PFSK-1 (cell line): ENCODE measurements around the gene KRT5.

Experiments
- FOXP2 ChIP-seq: optimal IDR thresholded peaks from 2 replicates; pipeline ENCODE3; 2011; ENCODE audit warnings: borderline replicate concordance, control low read depth, inconsistent platforms; ENCODE audit not compliant: insufficient read depth; ENCODE audit errors: extremely low read length, extremely low read depth
- POLR2AphosphoS5 ChIP-seq: IDR thresholded peaks from 2 replicates; pipeline ENCODE4 v1.6.1; 2012; ENCODE audit warnings: low read depth, mild to moderate bottlenecking, control low read depth, low read length, moderate library complexity
- SIN3A ChIP-seq: IDR thresholded peaks from 2 replicates; pipeline ENCODE4 v1.6.1; 2012; ENCODE audit warnings: mild to moderate bottlenecking, low read length, moderate library complexity, borderline replicate concordance; ENCODE audit not compliant: insufficient read depth
- TAF1 ChIP-seq: IDR thresholded peaks from 2 replicates; pipeline ENCODE4 v1.6.1; 2012; ENCODE audit warnings: low read length, control low read depth, borderline replicate concordance; ENCODE audit not compliant: insufficient read depth
- TF ChIP-seq, protein P1 (sequence below), 2 experiments: IDR thresholded peaks; 2 replicates each; pipeline versions ENCODE4 v1.6.1 to v1.8.0; 2011 to 2012; ENCODE audit warnings: low read depth in 2 of 2, low read length in 2 of 2, control low read depth in 1 of 2, inconsistent platforms in 1 of 2, mild to moderate bottlenecking in 1 of 2, moderate library complexity in 1 of 2; ENCODE audit not compliant: insufficient read depth in 1 of 2

The KRT5 gene

DNA sequence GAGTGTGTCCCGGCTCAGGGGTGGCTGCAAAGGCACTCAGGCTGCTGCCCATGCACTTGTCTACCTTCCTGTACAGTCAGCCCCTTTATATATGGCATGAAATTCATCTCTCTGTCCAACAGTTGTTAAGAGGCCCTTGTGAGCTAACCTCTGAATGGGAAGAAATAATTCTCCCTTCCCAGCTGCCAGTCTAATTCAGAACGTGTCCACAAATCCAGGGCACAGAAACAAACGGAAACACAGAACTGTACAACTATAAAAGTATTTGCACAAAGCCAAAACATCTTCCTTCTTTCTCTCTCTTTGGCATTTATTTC lies 849 bp downstream of the KRT5 start:
- TF ChIP-seq, protein P1, sequence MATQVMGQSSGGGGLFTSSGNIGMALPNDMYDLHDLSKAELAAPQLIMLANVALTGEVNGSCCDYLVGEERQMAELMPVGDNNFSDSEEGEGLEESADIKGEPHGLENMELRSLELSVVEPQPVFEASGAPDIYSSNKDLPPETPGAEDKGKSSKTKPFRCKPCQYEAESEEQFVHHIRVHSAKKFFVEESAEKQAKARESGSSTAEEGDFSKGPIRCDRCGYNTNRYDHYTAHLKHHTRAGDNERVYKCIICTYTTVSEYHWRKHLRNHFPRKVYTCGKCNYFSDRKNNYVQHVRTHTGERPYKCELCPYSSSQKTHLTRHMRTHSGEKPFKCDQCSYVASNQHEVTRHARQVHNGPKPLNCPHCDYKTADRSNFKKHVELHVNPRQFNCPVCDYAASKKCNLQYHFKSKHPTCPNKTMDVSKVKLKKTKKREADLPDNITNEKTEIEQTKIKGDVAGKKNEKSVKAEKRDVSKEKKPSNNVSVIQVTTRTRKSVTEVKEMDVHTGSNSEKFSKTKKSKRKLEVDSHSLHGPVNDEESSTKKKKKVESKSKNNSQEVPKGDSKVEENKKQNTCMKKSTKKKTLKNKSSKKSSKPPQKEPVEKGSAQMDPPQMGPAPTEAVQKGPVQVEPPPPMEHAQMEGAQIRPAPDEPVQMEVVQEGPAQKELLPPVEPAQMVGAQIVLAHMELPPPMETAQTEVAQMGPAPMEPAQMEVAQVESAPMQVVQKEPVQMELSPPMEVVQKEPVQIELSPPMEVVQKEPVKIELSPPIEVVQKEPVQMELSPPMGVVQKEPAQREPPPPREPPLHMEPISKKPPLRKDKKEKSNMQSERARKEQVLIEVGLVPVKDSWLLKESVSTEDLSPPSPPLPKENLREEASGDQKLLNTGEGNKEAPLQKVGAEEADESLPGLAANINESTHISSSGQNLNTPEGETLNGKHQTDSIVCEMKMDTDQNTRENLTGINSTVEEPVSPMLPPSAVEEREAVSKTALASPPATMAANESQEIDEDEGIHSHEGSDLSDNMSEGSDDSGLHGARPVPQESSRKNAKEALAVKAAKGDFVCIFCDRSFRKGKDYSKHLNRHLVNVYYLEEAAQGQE (IDR thresholded peaks at IDR 0.05; ENCODE audit: insufficient read depth in 1 of 2, low read depth in 2 of 2, low read length in 2 of 2) = no peak
- TF ChIP-seq FOXP2 (no peak), SIN3A (no peak), TAF1 (no peak), POLR2AphosphoS5 (no peak)

DNA sequence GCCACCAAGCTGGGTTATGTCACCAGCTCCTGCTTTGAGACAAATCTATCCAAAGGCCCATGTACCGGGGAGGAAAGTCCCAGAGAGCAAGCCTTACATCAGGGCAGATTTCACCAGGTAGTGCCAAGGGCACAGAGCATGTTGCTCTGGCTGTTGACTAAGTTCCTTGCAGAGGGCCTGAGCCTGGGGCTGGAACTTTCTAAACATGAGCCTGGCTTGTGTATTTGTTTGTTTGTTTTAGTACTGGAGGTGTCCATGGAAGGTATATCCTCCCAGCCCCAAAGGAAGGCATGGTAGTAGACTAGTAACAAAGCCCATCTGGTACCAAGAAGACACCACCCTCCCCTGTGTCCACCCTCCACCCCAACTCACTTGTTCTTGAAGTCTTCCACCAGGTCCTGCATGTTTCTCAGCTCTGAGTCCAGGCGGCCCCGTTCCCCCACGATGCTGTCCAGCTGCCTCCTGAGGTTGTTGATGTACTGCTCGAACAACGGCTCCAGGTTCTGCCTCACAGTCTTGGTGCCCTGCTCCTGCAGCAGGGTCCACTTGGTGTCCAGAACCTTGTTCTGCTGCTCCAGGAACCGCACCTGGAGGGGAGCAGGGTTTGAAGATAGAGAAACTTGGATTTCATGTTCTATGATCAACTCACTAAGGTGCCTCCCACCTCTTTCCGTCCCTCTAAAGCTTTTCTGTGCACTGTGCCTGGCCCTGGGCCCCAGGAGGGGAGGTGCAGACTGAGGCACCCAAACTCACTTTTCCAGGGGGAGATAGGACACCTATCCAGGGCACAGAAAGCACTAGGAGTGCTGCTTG lies 1.4 kb downstream of the KRT5 start:
- TF ChIP-seq, protein P1 (IDR thresholded peaks at IDR 0.05; ENCODE audit: insufficient read depth in 1 of 2, low read depth in 2 of 2, low read length in 2 of 2) = no peak
- no peak for TF ChIP-seq TAF1
- TF ChIP-seq SIN3A = no peak

DNA sequence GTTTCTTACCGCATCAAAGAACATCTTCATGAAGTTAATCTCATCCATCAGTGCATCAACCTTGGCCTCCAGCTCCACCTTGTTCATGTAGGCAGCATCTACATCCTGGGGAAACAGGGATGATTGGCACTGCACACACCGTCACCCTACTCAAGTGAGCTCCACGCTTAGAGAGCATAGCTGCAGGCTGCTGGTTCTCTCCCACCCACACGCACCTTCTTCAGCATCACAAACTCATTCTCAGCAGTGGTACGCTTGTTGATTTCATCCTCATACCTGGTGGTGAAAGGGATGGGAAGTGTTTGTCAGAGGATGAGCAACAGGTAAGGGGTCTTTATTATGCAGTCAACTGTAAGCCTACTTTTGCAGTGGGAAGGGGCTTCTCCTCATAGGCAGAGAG lies 2.3 kb downstream of the KRT5 start:
- TF ChIP-seq POLR2AphosphoS5 (no peak), SIN3A (no peak), TAF1 (no peak), FOXP2 (no peak)
- TF ChIP-seq, protein P1 (IDR thresholded peaks at IDR 0.05; ENCODE audit: insufficient read depth in 1 of 2, low read depth in 2 of 2, low read length in 2 of 2) = no peak

DNA sequence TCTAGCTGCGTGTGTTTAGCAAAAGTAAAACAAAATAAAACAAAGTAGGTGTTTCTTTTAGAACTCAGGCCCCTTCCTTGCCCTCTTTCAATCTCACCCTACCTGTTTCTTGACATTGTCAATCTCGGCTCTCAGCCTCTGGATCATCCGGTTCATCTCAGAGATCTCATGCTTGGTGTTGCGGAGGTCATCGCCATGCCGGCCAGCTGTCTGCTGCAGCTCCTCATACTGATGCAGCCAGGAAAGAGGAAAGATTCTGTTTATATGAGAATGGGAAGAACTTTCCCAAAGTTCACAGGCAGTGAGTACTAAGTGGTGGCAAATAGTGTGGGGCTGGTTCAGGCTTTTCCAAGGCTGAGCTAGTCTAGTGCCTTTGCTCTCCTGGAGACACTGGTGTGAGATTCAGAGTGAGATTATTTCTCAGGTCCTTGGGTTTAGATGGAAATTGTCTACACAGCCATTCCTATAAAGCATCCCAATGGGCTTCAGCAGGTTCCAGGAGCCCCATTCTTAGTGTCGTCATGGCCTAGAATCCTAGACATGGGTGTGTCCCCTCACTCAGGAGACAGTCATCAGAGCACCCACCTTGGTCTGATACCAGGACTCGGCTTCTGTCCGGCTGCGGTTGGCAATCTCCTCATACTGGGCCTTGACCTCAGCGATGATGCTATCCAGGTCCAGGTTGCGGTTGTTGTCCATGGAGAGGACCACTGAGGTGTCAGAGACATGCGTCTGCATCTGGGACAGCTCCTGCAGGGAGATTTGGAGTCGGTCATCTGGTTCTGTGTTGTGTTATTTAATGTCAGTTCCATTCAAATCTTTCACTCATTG lies 3.0 kb downstream of the KRT5 start:
- no peak for TF ChIP-seq FOXP2
- TF ChIP-seq SIN3A = no peak
- TF ChIP-seq TAF1 = no peak
- TF ChIP-seq, protein P1 (IDR thresholded peaks at IDR 0.05; ENCODE audit: insufficient read depth in 1 of 2, low read depth in 2 of 2, low read length in 2 of 2) = no peak
- no peak for TF ChIP-seq POLR2AphosphoS5
